HG03469 (cell line): ENCODE data around the gene ZIC1.

Experiments used
- ATAC-seq: cut with Tn5 transposase; IDR thresholded peaks from one replicate; pipeline ENCODE4 v1.9.1; 2021; ENCODE audit warnings: mild to moderate bottlenecking, moderate library complexity, moderate number of reproducible peaks; ENCODE audit not compliant: unreplicated experiment

Gene ZIC1

GRCh38 chr3:147420353-147421183 lies 11.4 kb downstream of the ZIC1 start:
- ATAC-seq: no peak

GRCh38 chr3:147421184-147421912 lies 12.2 kb downstream of the ZIC1 start:
- ATAC-seq: no peak

GRCh38 chr3:147422196-147422595 lies 13.0 kb downstream of the ZIC1 start:
- no peak for ATAC-seq

GRCh38 chr3:147422601-147423536 lies 13.7 kb downstream of the ZIC1 start:
- ATAC-seq: no peak

- ATAC-seq: no peak
Observed at GRCh38 chr3:147423537-147423797, 14.3 kb downstream of the ZIC1 start.

GRCh38 chr3:147423798-147424580 lies 14.8 kb downstream of the ZIC1 start:
- ATAC-seq: no peak

GRCh38 chr3:147424581-147425387 lies 15.6 kb downstream of the ZIC1 start:
- no peak for ATAC-seq

GRCh38 chr3:147425388-147425850 lies 16.3 kb downstream of the ZIC1 start:
- no peak for ATAC-seq

GRCh38 chr3:147426931-147427330 lies 17.8 kb downstream of the ZIC1 start:
- ATAC-seq: no peak

- no peak for ATAC-seq
Observed at GRCh38 chr3:147427746-147428145, 18.6 kb downstream of the ZIC1 start.

GRCh38 chr3:147428326-147428725 lies 19.2 kb downstream of the ZIC1 start:
- no peak for ATAC-seq

- no peak for ATAC-seq
Observed at GRCh38 chr3:147428754-147429153, 19.6 kb downstream of the ZIC1 start.

GRCh38 chr3:147431751-147432150 lies 22.6 kb downstream of the ZIC1 start:
- ATAC-seq: no peak

- ATAC-seq: no peak
Observed at GRCh38 chr3:147447224-147447623, 38.1 kb downstream of the ZIC1 start.

- no peak for ATAC-seq
Observed at GRCh38 chr3:147449669-147450068, 40.5 kb downstream of the ZIC1 start.

GRCh38 chr3:147458995-147459704 lies 50.0 kb downstream of the ZIC1 start:
- ATAC-seq: no peak

GRCh38 chr3:147462856-147463255 lies 53.7 kb downstream of the ZIC1 start:
- ATAC-seq: no peak
